Midbrain (tissue), 1 donor: ENCODE data around the gene PRR12.
A peak's percentile ranks its signal among the peaks of the same experiment; 100 is the strongest.

Source experiments
- DNase-seq: peaks from one replicate; lab custom pipeline; 2025; lab: John Stamatoyannopoulos, UW

The PRR12 gene

GRCh38 chr19:49665351-49666119 is 74.6 kb downstream of the PRR12 start, which contains the start of the genes BCL2L12 and IRF3:
TSS of gene BCL2L12 (plus strand) at chr19:49665933. CDS start at chr19:49666693, 760 bp downstream.
TSS of gene IRF3 (minus strand) at chr19:49665857. CDS start at chr19:49664838, 1,019 bp downstream.
- peak; percentile 96 for DNase-seq

- no peak for DNase-seq
Measured at GRCh38 chr19:49666120-49666444, 75.1 kb downstream of the PRR12 start.

DNA sequence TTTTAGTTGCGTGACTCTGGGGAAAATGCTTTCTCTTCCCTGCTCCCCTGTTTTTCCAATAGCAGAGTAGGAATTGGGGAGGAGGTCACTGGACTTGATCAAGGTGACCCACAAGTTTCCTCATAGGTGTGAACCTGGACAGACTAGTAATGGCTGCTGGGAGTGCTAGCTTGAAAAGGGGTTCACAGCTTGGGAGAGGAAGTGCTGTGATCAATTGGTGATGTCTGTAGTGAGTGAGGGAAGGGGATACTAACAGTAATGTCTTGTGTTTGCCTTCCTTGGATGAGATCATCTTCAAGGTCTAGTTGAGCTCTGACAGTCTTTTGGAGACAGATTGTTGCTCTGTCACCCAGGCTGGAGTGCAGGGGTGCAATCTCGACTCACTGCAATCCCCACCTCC is 76.5 kb downstream of the PRR12 start:
- DNase-seq: no peak

GRCh38 chr19:49669516-49669915 is 78.5 kb downstream of the PRR12 start:
- DNase-seq: no peak

DNA sequence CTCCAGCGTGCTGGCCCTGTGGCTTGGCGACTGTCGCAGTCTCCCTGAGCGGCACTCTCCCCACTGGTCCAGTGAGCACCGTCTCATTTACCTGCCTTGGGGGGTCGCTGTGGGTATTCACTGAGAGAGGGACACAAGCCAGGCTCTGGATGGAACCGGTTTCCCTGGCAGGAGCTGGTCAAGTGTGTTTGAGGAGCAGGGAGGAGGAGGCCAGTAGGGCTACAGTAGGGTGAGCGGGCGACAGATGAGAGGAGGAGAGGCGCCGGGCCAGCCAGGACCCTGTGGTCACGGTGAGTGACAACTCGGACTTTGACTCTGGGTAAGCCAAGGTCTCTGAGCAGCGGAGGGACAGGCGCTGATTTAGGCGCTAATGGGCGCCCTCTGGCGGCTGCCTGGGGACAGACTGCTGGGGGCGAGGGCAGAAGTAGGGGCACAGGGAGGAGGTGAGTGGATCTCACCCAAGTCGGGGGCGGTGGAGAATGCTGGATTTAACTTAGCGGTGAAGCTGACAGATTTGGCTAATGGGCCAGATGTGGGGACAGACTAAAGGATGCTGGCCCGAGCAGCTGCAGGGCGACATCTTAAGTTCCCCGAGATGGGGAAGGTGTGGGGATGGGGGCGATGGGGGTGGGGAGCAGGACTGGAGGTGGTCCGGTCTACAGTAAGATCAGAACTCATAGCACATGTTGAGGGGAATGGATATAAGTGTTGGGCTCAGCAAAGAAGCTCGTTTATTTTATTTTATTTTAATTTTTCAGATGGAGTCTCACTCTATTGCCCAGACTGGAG is 81.3 kb downstream of the PRR12 start:
- DNase-seq: peak; percentile 76
